Nephron progenitor cell (in vitro differentiated cells): ENCODE results near the gene KRTAP12-4.
"Not testable (repeated sequence)": the region's sequence is repeated elsewhere in the genome, so short reads cannot be mapped to it uniquely, and the experiment has no call there.

ENCODE experiments used
- DNase-seq: peaks from one replicate; pipeline ENCODE4 v3.0.0; 2021
- H3K27ac Mint-ChIP-seq: 2 replicates; pipeline ENCODE4 v1.8.0; 2021; ENCODE audit warnings: mild to moderate bottlenecking, moderate library complexity, mixed read lengths
- H3K27me3 Mint-ChIP-seq: 2 replicates; pipeline ENCODE4 v1.8.0; 2021; ENCODE audit warnings: mild to moderate bottlenecking, low read depth, mixed read lengths; ENCODE audit not compliant: poor library complexity
- H3K36me3 Mint-ChIP-seq: 2 replicates; pipeline ENCODE4 v1.8.0; 2021; ENCODE audit warnings: low read depth, mixed read lengths
- H3K4me1 Mint-ChIP-seq: 2 replicates; pipeline ENCODE4 v1.8.0; 2021; ENCODE audit warnings: mixed read lengths
- H3K4me3 Mint-ChIP-seq: 2 replicates; pipeline ENCODE4 v1.8.0; 2021; ENCODE audit warnings: mild to moderate bottlenecking, moderate library complexity, mixed read lengths
- H3K9me3 Mint-ChIP-seq: 2 replicates; pipeline ENCODE4 v1.8.0; 2021; ENCODE audit warnings: mild to moderate bottlenecking, moderate library complexity, mixed read lengths
- CTCF ChIP-seq: fragments of 200-600 bp; sonication (generic); IDR thresholded peaks from 2 replicates; pipeline ENCODE4 v1.5.0; 2021; ENCODE audit warnings: antibody characterized with exemption

KRTAP12-4 gene

GRCh38 chr21:44687671-44688070, 33.2 kb upstream of the KRTAP12-4 start:
- Mint-ChIP-seq H3K4me3 (no peak overlapping the region), H3K4me1 (peaks cover 23% of the 10 kb centered on the region), H3K9me3 (peaks cover 14% of the 10 kb centered on the region), H3K36me3 (peaks cover 5% of the 10 kb centered on the region), H3K27me3 (peaks cover 28% of the 10 kb centered on the region), H3K27ac (no peak overlapping the region)
- no peak for TF ChIP-seq CTCF
- DNase-seq = no peak

- Mint-ChIP-seq H3K9me3 (peaks cover 7% of the 10 kb centered on the region), H3K27me3 (peaks cover 35% of the 10 kb centered on the region), H3K4me3 (no peak overlapping the region), H3K4me1 (peaks cover 23% of the 10 kb centered on the region), H3K36me3 (no peaks in the 10 kb centered on the region), H3K27ac (peak overlapping the region; percentile 43)
- no peak for TF ChIP-seq CTCF
- DNase-seq = no peak
Observed at GRCh38 chr21:44686843-44687561, 32.5 kb upstream of the KRTAP12-4 start.

DNA sequence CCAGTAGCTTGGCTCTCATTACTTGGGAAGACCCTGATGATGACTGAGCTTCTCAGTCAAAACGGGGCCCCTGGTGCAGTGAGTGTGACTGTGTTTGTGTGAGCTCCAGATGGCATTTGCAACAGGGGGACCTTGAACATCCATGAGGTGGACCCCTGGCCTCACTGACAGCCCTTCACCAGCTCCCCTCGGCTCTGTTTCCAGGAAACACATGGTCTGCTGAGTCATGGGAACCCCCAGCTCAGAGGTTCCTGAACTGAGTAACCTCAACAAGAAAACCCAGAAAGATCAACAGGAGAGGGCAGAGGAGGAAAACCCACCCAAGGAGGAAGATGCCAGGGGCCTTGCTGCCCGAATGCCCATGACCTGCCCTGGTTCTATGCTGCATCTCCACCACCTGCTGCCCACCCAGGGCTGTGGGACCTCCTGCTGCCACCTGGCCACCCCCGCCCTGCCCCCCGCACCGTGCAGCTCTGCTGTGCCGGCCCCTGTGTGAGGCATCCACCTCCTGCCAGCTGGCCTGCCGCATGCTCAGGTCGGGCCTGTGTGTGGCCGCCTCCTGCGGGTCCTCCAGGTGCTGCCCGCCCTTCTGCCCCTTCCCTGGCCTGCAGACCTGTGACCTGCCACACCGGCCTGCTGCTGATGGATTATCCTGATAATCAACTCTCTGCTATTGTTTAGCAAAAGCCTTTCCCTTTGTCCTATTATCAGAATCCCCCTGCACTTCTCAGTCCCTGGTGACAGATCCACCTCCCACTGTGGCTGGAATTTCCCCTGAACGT, 31.7 kb upstream of the KRTAP12-4 start:
- H3K27ac Mint-ChIP-seq = no peak overlapping the region
- TF ChIP-seq CTCF = no peak
- peaks cover 37% of the 10 kb centered on the region for H3K27me3 Mint-ChIP-seq
- no peak for DNase-seq
- peaks cover 23% of the 10 kb centered on the region for H3K4me1 Mint-ChIP-seq
- no peaks in the 10 kb centered on the region for H3K36me3 Mint-ChIP-seq
- no peaks in the 10 kb centered on the region for H3K9me3 Mint-ChIP-seq
- no peak overlapping the region for H3K4me3 Mint-ChIP-seq

DNA sequence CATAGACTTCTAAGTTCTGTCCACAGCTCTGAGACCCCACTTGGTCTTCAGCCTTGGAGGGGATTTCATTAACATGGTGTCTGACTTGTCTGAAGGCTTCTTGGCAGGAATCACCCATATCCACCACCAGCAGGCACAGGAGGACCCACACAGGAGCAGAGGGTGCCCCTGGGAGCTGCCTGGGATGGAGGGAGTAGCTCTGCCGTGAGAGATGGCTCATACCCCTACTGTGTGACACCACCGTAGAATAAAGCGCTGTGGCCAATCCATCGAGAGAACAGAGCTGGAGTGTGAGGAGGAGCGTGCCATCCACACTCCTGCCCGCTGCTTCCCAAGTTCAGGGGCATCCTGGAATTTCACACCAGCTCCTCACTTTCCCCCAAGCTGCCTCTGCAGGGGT, 30.6 kb upstream of the KRTAP12-4 start:
- not testable (repeated sequence) for H3K27ac Mint-ChIP-seq, H3K36me3 Mint-ChIP-seq, H3K9me3 Mint-ChIP-seq, DNase-seq, H3K4me3 Mint-ChIP-seq
- peaks cover 37% of the 10 kb centered on the region for H3K27me3 Mint-ChIP-seq
- peaks cover 23% of the 10 kb centered on the region for H3K4me1 Mint-ChIP-seq

DNA sequence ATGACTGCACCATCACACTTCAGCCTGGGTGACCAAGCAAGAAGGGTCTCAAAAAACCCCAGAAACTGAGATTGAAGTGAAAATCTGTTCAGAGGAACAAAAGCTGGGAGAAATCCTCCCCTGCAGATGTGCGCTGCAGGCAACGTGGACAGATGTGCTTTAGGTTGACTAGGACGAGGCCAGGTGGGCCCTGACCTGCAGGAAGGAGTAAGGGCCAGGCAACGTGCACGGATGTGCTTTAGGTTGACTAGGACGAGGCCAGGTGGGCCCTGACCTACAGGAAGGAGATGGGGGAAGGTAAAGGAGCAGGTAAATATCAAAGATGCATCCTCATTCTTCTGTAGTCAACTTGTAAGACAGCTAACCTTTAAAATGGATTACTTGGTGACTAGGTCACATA, 30.0 kb upstream of the KRTAP12-4 start:
- Mint-ChIP-seq H3K36me3 (no peaks in the 10 kb centered on the region), H3K4me3 (no peak overlapping the region), H3K27me3 (peaks cover 39% of the 10 kb centered on the region), H3K9me3 (no peaks in the 10 kb centered on the region), H3K4me1 (peaks cover 23% of the 10 kb centered on the region), H3K27ac (no peak overlapping the region)
- no peak for TF ChIP-seq CTCF
- no peak for DNase-seq

DNA sequence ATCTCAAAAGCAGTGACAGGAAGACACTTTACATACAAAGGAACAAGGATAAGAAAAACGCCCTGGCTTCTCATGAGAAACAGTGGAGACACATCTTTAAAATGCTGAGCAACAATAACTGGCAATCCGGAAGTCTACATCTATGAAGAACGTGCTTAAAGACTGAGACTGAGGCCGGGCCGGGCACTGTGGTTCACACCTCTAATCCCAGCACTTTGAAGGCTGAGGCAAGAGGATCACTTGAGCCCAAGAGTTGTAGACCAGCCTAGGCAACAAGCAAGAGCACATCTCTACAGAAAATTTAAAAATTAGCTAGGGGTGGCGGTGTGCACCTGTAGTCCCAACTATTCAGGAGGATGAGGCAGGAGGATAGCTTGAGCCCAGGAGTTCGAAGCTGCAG, 29.6 kb upstream of the KRTAP12-4 start:
- Mint-ChIP-seq H3K27ac (no peak overlapping the region), H3K36me3 (no peaks in the 10 kb centered on the region), H3K4me3 (no peak overlapping the region), H3K27me3 (peaks cover 40% of the 10 kb centered on the region), H3K4me1 (peaks cover 23% of the 10 kb centered on the region), H3K9me3 (no peaks in the 10 kb centered on the region)
- DNase-seq = no peak
- no peak for TF ChIP-seq CTCF
